Astrocyte of the spinal cord (primary cell): Measurements from ENCODE around the gene UST.

Experiments used
- DNase-seq: peaks from one replicate; pipeline ENCODE4 v3.0.0; 2011; ENCODE audit warnings: low read depth, low spot score
- H3K4me3 ChIP-seq: 2 replicates; pipeline ENCODE4 v1.5.1; 2011; ENCODE audit warnings: low read depth, mild to moderate bottlenecking, low read length, moderate library complexity
- in situ Hi-C: cut with HindIII; loops from 2 replicates; pipeline ENCODE4 v1.10.0; 2017; ENCODE audit warnings: low sequenced_read_pairs
- TF ChIP-seq, protein P1 (sequence below): IDR thresholded peaks from 2 replicates; pipeline ENCODE4 v1.5.1; 2012; ENCODE audit warnings: low read depth, mild to moderate bottlenecking, low read length, inconsistent platforms

Gene UST

GRCh38 chr6:149060985-149061760 is 314.3 kb downstream of the UST start:
- H3K4me3 ChIP-seq: no peak overlapping the region
- in situ Hi-C loops: no loop called here
- TF ChIP-seq, protein P1, sequence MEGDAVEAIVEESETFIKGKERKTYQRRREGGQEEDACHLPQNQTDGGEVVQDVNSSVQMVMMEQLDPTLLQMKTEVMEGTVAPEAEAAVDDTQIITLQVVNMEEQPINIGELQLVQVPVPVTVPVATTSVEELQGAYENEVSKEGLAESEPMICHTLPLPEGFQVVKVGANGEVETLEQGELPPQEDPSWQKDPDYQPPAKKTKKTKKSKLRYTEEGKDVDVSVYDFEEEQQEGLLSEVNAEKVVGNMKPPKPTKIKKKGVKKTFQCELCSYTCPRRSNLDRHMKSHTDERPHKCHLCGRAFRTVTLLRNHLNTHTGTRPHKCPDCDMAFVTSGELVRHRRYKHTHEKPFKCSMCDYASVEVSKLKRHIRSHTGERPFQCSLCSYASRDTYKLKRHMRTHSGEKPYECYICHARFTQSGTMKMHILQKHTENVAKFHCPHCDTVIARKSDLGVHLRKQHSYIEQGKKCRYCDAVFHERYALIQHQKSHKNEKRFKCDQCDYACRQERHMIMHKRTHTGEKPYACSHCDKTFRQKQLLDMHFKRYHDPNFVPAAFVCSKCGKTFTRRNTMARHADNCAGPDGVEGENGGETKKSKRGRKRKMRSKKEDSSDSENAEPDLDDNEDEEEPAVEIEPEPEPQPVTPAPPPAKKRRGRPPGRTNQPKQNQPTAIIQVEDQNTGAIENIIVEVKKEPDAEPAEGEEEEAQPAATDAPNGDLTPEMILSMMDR: no peak
- peak; percentile 90 for DNase-seq

DNA sequence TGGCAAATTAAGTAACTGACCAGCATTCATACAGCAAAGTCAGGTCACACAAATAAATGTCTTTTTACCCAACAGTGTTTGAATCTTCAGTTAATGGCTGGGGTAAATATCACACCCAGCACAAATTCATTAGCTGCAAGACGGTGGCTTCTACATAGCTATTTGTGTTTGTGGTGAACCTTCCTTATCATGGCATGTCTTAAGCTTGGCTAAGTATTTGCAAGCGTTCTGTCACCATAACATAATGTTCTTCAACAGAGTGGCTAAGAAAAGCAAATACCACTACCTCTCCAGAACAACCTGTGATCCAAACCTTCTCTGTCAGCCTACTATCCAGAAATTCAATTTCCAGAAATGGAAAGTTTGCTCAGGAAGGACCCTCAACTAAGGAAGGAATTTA is 315.1 kb downstream of the UST start:
- no peak overlapping the region for H3K4me3 ChIP-seq
- DNase-seq: no peak
- TF ChIP-seq, protein P1: no peak
- in situ Hi-C loops: no loop called here

- in situ Hi-C loops: no loop called here
- no peak overlapping the region for H3K4me3 ChIP-seq
- no peak for DNase-seq
- TF ChIP-seq, protein P1: no peak
Observed at GRCh38 chr6:149062653-149063348, 316.0 kb downstream of the UST start.

DNA sequence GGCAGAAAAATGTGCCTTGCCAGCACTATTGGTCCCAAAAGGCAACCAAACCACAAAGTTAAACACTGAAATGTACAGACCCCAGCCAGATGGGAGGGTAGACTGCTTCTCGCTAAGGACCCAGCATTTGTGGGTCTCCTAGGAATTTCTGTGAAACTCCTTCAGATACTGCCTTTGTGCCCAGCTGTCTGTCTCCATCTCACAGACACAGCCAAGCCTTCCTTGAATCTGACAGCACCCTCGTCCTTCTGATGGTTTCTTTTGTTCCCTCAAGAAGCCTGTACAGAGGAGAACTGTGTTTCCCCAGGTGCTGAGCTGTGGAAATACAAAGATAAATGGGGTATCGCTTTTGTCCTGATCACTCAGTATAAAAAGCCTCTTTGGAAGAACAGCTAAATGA is 316.6 kb downstream of the UST start:
- H3K4me3 ChIP-seq: no peak overlapping the region
- in situ Hi-C loops: no loop called here
- TF ChIP-seq, protein P1: no peak
- no peak for DNase-seq

GRCh38 chr6:149064001-149064659 is 317.3 kb downstream of the UST start:
- no peak for DNase-seq
- no peak overlapping the region for H3K4me3 ChIP-seq
- in situ Hi-C loops: no loop called here
- TF ChIP-seq, protein P1: no peak

DNA sequence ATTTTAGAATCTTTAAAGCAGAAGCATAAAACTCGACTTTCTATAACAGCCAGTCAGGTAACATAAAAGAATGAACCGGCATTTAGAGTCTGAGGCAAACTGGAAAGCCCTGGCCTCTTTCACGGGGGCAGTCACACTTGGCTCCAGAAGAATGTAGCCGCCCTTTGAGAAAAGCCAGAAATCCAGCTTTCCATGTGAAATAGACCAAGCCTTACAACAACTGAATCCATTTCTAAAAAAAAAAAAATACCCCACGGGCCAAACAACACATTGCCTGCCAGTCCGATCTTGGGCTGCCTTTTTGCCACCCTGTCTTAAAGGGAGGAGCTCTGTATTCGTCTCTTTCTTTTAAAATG is 317.8 kb downstream of the UST start:
- TF ChIP-seq, protein P1: no peak
- no peak for DNase-seq
- in situ Hi-C loops: no loop called here
- no peak overlapping the region for H3K4me3 ChIP-seq
